Hematopoietic multipotent progenitor cell treated with erythropoietin and hydrocortisone succinate and interleukin-3 and kit ligand, for 15 days (in vitro differentiated cells): ENCODE measurements around the gene TRPT1.

Experiments
- DNase-seq: peaks from one replicate; pipeline ENCODE4 v3.0.0-alpha.2; 2015; ENCODE audit warnings: low spot score

The TRPT1 gene

GRCh38 chr11:64225608-64226506 lies at the start of gene TRPT1, which contains the start of gene NUDT22:
Gene TRPT1 (minus strand): TSS chr11:64226186. CDS start chr11:64225860, 326 bp downstream.
Gene NUDT22 (plus strand): TSS chr11:64226274. CDS start chr11:64226653, 379 bp downstream.
- DNase-seq: peak; percentile 89

GRCh38 chr11:64275031-64275800 lies 49.2 kb upstream of the TRPT1 start:
- no peak for DNase-seq

- DNase-seq: peak; percentile 98
These were observed 43.7 kb upstream of the TRPT1 start for GRCh38 chr11:64269540-64270220.

GRCh38 chr11:64268893-64269539 lies 43.0 kb upstream of the TRPT1 start:
- peak; percentile 29 for DNase-seq

GRCh38 chr11:64268025-64268892 lies 42.3 kb upstream of the TRPT1 start:
- DNase-seq: no peak

GRCh38 chr11:64267207-64267945 lies 41.4 kb upstream of the TRPT1 start:
- no peak for DNase-seq

GRCh38 chr11:64266339-64266738 lies 40.4 kb upstream of the TRPT1 start:
- no peak for DNase-seq

- DNase-seq: no peak
These were observed 39.5 kb upstream of the TRPT1 start for GRCh38 chr11:64265176-64266160.

GRCh38 chr11:64264371-64264852 lies 38.4 kb upstream of the TRPT1 start:
- DNase-seq: no peak

GRCh38 chr11:64263947-64264317 lies 37.9 kb upstream of the TRPT1 start:
- DNase-seq: no peak

- DNase-seq: no peak
These were observed 37.3 kb upstream of the TRPT1 start for GRCh38 chr11:64263021-64263946.

GRCh38 chr11:64262271-64263002 lies 36.5 kb upstream of the TRPT1 start:
- DNase-seq: no peak

- no peak for DNase-seq
These were observed 35.6 kb upstream of the TRPT1 start for GRCh38 chr11:64261556-64262080.

GRCh38 chr11:64260147-64260708 lies 34.2 kb upstream of the TRPT1 start:
- DNase-seq: no peak

GRCh38 chr11:64259533-64260067 lies 33.6 kb upstream of the TRPT1 start:
- no peak for DNase-seq

- no peak for DNase-seq
These were observed 33.1 kb upstream of the TRPT1 start for GRCh38 chr11:64258946-64259532.
